GM12878 (cell line): Measurements from ENCODE around the gene IL4I1. TPM values are rescaled to one million over a fixed set of nuclear protein-coding genes. Genes with fewer than 3 reads are reported as not detected.

Experiments
- ATF7 ChIP-seq: fragments of 450-650 bp; IDR thresholded peaks from 2 replicates; pipeline ENCODE4 v1.6.1; 2016; ENCODE audit warnings: low read depth, mild to moderate bottlenecking
- BCL3 ChIP-seq: IDR thresholded peaks from 2 replicates; pipeline ENCODE4 v1.6.1; 2011; ENCODE audit warnings: borderline replicate concordance, low read depth, mild to moderate bottlenecking, moderate library complexity, low read length; ENCODE audit not compliant: insufficient read depth, poor library complexity, severe bottlenecking
- CBX3 ChIP-seq: fragments of 200-600 bp; sonication (generic); IDR thresholded peaks from 2 replicates; pipeline ENCODE4 v1.6.1; 2016; ENCODE audit warnings: low read depth, borderline replicate concordance
- CHD2 ChIP-seq: IDR thresholded peaks from 2 replicates; pipeline ENCODE4 v1.6.1; 2011; ENCODE audit warnings: low read depth, low read length, improper control_type of control experiment, borderline replicate concordance
- EP300 ChIP-seq, 2 experiments: fragments of 150-350 bp in 1 of 2; IDR thresholded peaks; 2 replicates each; pipeline ENCODE4 v1.6.1; 2011 to 2012; ENCODE audit warnings: low read depth in 2 of 2, low read length in 2 of 2, borderline replicate concordance in 1 of 2, improper control_type of control experiment in 1 of 2, inconsistent platforms in 1 of 2; ENCODE audit not compliant: control insufficient read depth in 1 of 2
- EZH2 ChIP-seq: IDR thresholded peaks from 2 replicates; pipeline ENCODE4 v1.6.1; 2012; ENCODE audit warnings: low read depth, mild to moderate bottlenecking, control low read depth, inconsistent platforms, low read length, borderline replicate concordance; ENCODE audit not compliant: control insufficient read depth
- FOXM1 ChIP-seq: IDR thresholded peaks from 2 replicates; pipeline ENCODE4 v1.6.1; 2012; ENCODE audit warnings: low read depth, mild to moderate bottlenecking, inconsistent platforms, low read length, moderate library complexity
- GABPA ChIP-seq: IDR thresholded peaks from 2 replicates; pipeline ENCODE4 v1.6.1; 2014; ENCODE audit warnings: antibody characterized with exemption, low read depth, mild to moderate bottlenecking, inconsistent platforms
- HDGF ChIP-seq: fragments of 450-650 bp; IDR thresholded peaks from 2 replicates; pipeline ENCODE4 v1.6.1; 2016; ENCODE audit warnings: antibody characterized with exemption
- IRF4 ChIP-seq: IDR thresholded peaks from 2 replicates; pipeline ENCODE4 v1.6.1; 2011; ENCODE audit warnings: low read depth, low read length
- KAT2A ChIP-seq: conservative IDR thresholded peaks from 2 replicates; pipeline ENCODE4 v1.6.1; 2011; ENCODE audit warnings: low read depth, low read length; ENCODE audit not compliant: control insufficient read depth
- MXI1 ChIP-seq: fragments of 150-350 bp; IDR thresholded peaks from 2 replicates; pipeline ENCODE4 v1.6.1; 2011; ENCODE audit warnings: low read depth, mild to moderate bottlenecking, inconsistent platforms, low read length, improper control_type of control experiment
- MYC ChIP-seq: IDR thresholded peaks from 2 replicates; pipeline ENCODE4 v1.6.1; 2011; ENCODE audit warnings: mild to moderate bottlenecking, low read length, moderate library complexity, inconsistent platforms; ENCODE audit not compliant: insufficient read depth, insufficient replicate concordance, insufficient read length, severe bottlenecking
- NR2F1 ChIP-seq: fragments of 450-650 bp; conservative IDR thresholded peaks from 2 replicates; pipeline ENCODE4 v1.6.1; 2017; ENCODE audit warnings: mild to moderate bottlenecking
- POLR2A ChIP-seq: IDR thresholded peaks from 2 replicates; pipeline ENCODE4 v1.6.1; 2011; ENCODE audit warnings: low read depth, mild to moderate bottlenecking, low read length
- POLR2AphosphoS5 ChIP-seq: IDR thresholded peaks from 2 replicates; pipeline ENCODE4 v1.6.1; 2011; ENCODE audit warnings: mild to moderate bottlenecking, low read length, inconsistent platforms
- RAD51 ChIP-seq: fragments of 450-650 bp; IDR thresholded peaks from 2 replicates; pipeline ENCODE4 v1.6.1; 2016; ENCODE audit warnings: moderate library complexity, mild to moderate bottlenecking, inconsistent platforms
- RELB ChIP-seq: fragments of 450-650 bp; IDR thresholded peaks from 2 replicates; pipeline ENCODE4 v1.6.1; 2017; ENCODE audit warnings: low read depth, mild to moderate bottlenecking, moderate library complexity
- SP1 ChIP-seq: IDR thresholded peaks from one replicate; pipeline ENCODE4 v1.6.1; 2011; ENCODE audit warnings: low read depth, low read length
- SUPT20H ChIP-seq: IDR thresholded peaks from 2 replicates; pipeline ENCODE4 v1.6.1; 2011; ENCODE audit warnings: low read depth, mild to moderate bottlenecking, low read length, moderate library complexity, borderline replicate concordance; ENCODE audit not compliant: control insufficient read depth
- TCF12 ChIP-seq: IDR thresholded peaks from 2 replicates; pipeline ENCODE4 v1.6.1; 2011; ENCODE audit warnings: low read depth, mild to moderate bottlenecking, low read length
- ZBED1 ChIP-seq: IDR thresholded peaks from 2 replicates; pipeline ENCODE4 v1.6.1; 2016; ENCODE audit warnings: borderline replicate concordance
- ZBTB40 ChIP-seq: fragments of 450-650 bp; IDR thresholded peaks from 2 replicates; pipeline ENCODE4 v1.6.1; 2016; ENCODE audit warnings: mild to moderate bottlenecking, moderate library complexity, borderline replicate concordance
- polyA plus RNA-seq, 11 experiments: library from polyadenylated mRNA; depleted of rRNA in 4 of 11; unstranded in 6 of 11; stranded (reverse) in 5 of 11; fragments of >200 nt; fragmentation: Nextera tagmentation in 4 of 11; fragmentation: Illumina TruSeq in 1 of 11; extraction: Ambion mirVana in 4 of 11; extraction: Trizol in 1 of 11; gene quantifications; 1 replicate in 1 of 11; 2 replicates in 10 of 11; pipeline versions ENCODE4 v1.2.1 to v1.2.3, GENCODE V29; 2011 to 2016; ENCODE audit warnings: inconsistent platforms in 2 of 11, missing spikeins in 2 of 11, low read depth in 1 of 11
- total RNA-seq, 4 experiments: library from RNA; depleted of rRNA in 3 of 4; stranded (reverse); fragments of >200 nt in 3 of 4; fragmentation: Illumina TruSeq in 1 of 4; extraction: Trizol in 1 of 4; gene quantifications; 2 replicates each; pipeline versions ENCODE4 v1.2.1 to v1.2.3, GENCODE V29; 2013 to 2021

Gene IL4I1
- total and polyA plus RNA-seq, 10 of the 15 experiments (the other 5 are each of a cell fraction or from before 2014, with no cell fraction given): 0.62 to 83.8 (median 42.8) TPM

- TF ChIP-seq POLR2AphosphoS5 (peak; percentile 76), MYC (no peak), EP300 (IDR thresholded peaks at IDR 0.05; ENCODE audit: borderline replicate concordance in 1 of 2, control insufficient read depth in 1 of 2, low read depth in 2 of 2, low read length in 2 of 2) (peak; percentile 74 to 76; a peak in 3 of 4 replicates), IRF4 (peak; percentile 64; the same call in 1 of the 2 replicates), EZH2 (no peak), NR2F1 (no peak), TCF12 (0 out of 2 replicates have a peak, but pooled peaks have one; percentile 16), CBX3 (no peak), SUPT20H (no peak), ZBTB40 (no peak), ZBED1 (no peak), CHD2 (peak; percentile 59; the same call in 1 of the 2 replicates), HDGF (no peak), ATF7 (no peak), RELB (peak; percentile 78), GABPA (no peak), FOXM1 (no peak), MXI1 (peak; percentile 68; the same call in 1 of the 2 replicates), POLR2A (peak; percentile 38; the same call in 1 of the 2 replicates), KAT2A (no peak), SP1 (no peak), BCL3 (no peak), RAD51 (no peak)
These were observed 1.7 kb downstream of the IL4I1 start (continued) for GRCh38 chr19:49894879-49895565.
